AG09309 (cell line): ENCODE data around the gene FMO5.

Experiments
- DNase-seq: peaks from one replicate; pipeline ENCODE4 v3.0.0-alpha.2; 2010; ENCODE audit warnings: low read depth
- H3K4me3 ChIP-seq: 2 replicates; pipeline ENCODE4 v1.5.1; 2011; ENCODE audit warnings: mild to moderate bottlenecking, low read depth, low read length, moderate library complexity; ENCODE audit not compliant: control insufficient read depth
- TF ChIP-seq, protein P1 (sequence below): IDR thresholded peaks from 2 replicates; pipeline ENCODE4 v1.5.1; 2011; ENCODE audit warnings: mild to moderate bottlenecking, low read depth, low read length, inconsistent platforms; ENCODE audit not compliant: insufficient read depth, control insufficient read depth; ENCODE audit errors: missing control alignments

FMO5 gene, protein sequence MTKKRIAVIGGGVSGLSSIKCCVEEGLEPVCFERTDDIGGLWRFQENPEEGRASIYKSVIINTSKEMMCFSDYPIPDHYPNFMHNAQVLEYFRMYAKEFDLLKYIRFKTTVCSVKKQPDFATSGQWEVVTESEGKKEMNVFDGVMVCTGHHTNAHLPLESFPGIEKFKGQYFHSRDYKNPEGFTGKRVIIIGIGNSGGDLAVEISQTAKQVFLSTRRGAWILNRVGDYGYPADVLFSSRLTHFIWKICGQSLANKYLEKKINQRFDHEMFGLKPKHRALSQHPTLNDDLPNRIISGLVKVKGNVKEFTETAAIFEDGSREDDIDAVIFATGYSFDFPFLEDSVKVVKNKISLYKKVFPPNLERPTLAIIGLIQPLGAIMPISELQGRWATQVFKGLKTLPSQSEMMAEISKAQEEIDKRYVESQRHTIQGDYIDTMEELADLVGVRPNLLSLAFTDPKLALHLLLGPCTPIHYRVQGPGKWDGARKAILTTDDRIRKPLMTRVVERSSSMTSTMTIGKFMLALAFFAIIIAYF

DNA sequence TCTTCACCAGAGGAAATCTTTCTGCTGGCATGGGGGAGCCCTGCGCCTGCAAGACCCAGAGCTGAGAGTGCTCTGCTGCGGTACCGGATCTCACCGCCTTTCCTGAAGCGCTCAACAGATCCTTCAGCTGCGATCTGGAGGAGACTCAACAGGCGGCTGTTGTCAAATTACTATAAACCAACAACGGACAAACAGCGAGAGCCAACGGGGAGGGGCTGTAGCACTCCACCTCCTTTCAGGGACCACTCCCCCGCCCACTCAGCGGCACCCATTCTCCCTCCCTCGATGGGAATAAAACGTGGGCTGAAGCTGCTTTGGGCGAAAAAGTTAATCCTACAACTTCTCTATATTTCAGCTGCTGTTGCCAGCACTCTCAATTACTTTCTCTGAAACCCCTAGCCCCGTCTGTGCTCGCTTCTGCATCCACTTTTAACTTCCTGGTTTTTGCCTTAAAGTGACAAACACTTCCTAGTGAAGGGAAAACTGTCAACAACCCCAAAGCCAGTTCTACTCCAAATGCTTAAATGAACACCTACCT is at the start of gene FMO5:
Gene FMO5 (minus strand): TSS at position 147 of the 538 bp plus-strand sequence. CDS start 310 bp downstream, outside the sequence.
- DNase-seq = no peak
- peak within 1 kb of the TSS; percentile 79 for H3K4me3 ChIP-seq
- TF ChIP-seq, protein P1, sequence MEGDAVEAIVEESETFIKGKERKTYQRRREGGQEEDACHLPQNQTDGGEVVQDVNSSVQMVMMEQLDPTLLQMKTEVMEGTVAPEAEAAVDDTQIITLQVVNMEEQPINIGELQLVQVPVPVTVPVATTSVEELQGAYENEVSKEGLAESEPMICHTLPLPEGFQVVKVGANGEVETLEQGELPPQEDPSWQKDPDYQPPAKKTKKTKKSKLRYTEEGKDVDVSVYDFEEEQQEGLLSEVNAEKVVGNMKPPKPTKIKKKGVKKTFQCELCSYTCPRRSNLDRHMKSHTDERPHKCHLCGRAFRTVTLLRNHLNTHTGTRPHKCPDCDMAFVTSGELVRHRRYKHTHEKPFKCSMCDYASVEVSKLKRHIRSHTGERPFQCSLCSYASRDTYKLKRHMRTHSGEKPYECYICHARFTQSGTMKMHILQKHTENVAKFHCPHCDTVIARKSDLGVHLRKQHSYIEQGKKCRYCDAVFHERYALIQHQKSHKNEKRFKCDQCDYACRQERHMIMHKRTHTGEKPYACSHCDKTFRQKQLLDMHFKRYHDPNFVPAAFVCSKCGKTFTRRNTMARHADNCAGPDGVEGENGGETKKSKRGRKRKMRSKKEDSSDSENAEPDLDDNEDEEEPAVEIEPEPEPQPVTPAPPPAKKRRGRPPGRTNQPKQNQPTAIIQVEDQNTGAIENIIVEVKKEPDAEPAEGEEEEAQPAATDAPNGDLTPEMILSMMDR = peak; percentile 11

DNA sequence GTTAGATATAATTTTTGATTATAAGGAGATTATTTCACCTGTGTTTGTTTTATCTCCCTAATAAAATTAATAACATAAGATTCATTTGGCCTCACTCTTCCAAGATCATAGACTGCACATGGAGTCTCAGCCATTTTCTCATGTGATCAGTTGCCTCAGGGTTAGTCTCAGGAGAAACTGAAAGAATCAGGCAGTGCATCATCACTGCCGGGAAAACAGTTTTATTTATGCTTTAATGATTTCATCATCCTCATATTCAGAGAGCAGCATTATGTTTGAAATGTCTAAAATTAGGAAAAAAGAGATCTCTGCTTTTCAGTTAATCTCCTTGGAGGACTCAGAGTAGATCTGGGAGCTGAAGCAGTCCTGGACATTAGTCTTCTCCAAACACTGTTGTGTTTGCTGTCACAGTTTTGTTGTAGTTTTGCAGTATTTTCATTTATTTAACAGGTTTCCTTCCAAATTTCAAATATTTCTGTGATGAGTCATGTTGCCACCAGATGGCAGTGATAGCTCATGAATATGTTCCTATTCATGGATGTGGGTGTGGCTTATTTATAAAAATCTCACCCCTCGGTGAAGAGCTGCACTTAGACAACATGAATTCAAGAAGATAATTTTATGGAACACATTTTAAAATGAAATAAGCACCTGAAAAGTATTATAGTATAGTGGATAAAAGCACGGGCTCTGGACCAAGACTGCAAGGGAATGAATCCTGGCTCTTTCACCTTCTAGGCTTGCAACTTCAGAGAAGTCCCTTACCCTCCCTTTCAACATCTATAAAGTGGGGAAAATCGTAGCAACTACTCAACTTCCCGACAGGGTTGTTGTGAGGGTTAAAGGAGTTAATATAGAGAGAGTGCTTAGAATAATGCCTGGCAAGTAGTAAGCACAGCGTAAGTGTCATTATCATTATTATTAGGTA is 48.5 kb upstream of the FMO5 start:
- peak; percentile 67 for DNase-seq
- TF ChIP-seq, protein P1 = peak; percentile 25
- H3K4me3 ChIP-seq = no peak overlapping the region

DNA sequence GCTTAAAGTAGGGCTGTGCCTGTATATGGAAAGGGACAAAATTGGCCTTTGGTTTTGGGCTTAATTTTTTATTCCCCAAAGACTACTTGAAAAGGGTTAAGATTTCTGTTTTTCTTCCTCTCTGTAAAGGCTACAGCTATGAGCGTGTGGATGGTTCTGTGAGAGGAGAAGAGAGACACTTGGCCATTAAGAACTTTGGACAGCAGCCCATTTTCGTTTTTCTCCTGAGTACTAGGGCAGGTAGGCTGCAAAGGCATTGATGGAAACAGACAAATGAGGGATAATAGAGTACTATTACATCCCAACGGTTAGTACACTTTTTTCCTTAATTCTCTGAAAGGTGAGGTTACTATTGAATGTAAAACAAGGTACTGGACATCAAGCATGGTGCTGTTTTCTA is 46.9 kb upstream of the FMO5 start:
- TF ChIP-seq, protein P1 = no peak
- no peak for DNase-seq

DNA sequence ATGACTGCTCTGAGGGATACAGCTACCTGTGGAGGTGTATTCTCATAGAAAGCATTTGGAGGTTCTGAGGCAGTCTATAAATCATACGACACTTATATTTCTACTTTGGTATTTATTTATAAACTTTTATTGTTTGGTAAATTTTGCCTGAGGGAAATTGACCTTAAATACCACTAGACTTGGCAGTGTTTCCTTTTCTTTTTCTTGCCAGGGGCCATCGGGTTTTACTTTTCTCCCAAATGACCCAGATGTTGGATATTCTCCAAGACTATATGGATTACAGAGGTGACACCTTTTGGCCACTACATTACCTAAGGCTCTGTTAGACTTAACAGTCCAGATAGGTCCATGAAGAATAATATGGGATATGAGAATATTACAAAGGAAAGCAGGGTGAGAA is 45.6 kb upstream of the FMO5 start:
- no peak overlapping the region for H3K4me3 ChIP-seq
- DNase-seq = no peak
- TF ChIP-seq, protein P1 = no peak

More for the DNA sequence above, 46.9 kb upstream of the FMO5 start:
- H3K4me3 ChIP-seq = no peak overlapping the region

DNA sequence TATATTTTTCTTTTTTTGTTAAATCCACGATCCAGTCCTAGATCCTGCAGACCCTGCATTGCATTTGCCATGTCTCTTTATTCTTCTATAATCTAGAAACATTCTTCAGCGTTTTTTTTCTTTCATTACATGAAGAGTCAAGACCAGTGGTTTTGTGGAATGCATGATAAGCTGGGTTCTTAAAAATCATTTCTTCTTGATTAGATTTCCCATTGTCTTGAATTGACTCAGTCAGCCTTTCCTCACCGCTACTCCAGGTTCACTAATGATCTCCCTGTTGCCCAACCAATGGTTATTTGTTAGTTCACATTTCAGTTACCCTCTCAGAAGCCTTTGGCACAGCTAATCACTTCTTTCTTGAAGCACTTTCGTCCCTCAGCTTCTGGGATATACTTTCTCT is 42.6 kb upstream of the FMO5 start:
- TF ChIP-seq, protein P1 = no peak
- DNase-seq = no peak
- no peak overlapping the region for H3K4me3 ChIP-seq

DNA sequence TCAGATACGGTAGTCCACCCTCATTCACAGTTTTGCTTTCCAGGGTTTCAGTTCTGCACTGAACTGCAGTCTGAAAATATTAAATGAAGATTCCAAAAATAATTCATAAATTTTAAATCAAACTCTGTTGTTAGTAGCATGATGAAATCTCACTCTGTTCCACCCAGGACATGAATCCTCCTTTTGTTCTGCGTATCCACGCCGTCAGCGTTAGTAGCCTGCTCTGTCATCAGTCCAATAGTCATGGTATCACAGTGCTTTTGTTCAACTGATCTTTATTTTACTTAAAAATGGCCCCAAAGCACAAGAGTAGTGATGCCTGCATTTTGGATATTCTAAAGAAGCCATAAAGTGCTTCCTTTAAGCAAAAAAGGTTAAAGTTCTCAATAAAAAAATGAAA is 41.2 kb upstream of the FMO5 start:
- no peak for DNase-seq
- TF ChIP-seq, protein P1 = no peak
- H3K4me3 ChIP-seq = no peak overlapping the region
